ENCODE measurements around the gene PFKFB1. TPM values are rescaled to one million over a fixed set of nuclear protein-coding genes. Genes with fewer than 3 reads are reported as not detected.

Gene PFKFB1
- total RNA-seq, 1 donor from 2014 or later: 0.49 TPM

- Mint-ChIP-seq H3K27me3 (ENCODE audit: unreplicated experiment) (peaks cover 3% of the 10 kb centered on the region), H3K4me3 (ENCODE audit: unreplicated experiment) (no peak overlapping the region), H3K36me3 (ENCODE audit: low read depth, unreplicated experiment) (no peaks in the 10 kb centered on the region), H3K27ac (ENCODE audit: unreplicated experiment) (no peak overlapping the region), H3K9me3 (ENCODE audit: unreplicated experiment) (no peaks in the 10 kb centered on the region), H3K4me1 (ENCODE audit: unreplicated experiment) (no peaks in the 10 kb centered on the region)
- DNase-seq (ENCODE audit: low spot score): no peak
- TF ChIP-seq CTCF (IDR thresholded peaks at IDR 0.05; ENCODE audit: unreplicated experiment): no peak
Observed at GRCh38 chrX:54950730-54951375, 43.1 kb downstream of the PFKFB1 start.

GRCh38 chrX:54945224-54945623 is 48.8 kb downstream of the PFKFB1 start:
- H3K4me3 Mint-ChIP-seq (ENCODE audit: unreplicated experiment): no peak overlapping the region
- H3K9me3 Mint-ChIP-seq (ENCODE audit: unreplicated experiment): no peaks in the 10 kb centered on the region
- no peaks in the 10 kb centered on the region for H3K27me3 Mint-ChIP-seq (ENCODE audit: unreplicated experiment)
- H3K4me1 Mint-ChIP-seq (ENCODE audit: unreplicated experiment): no peaks in the 10 kb centered on the region
- TF ChIP-seq CTCF (IDR thresholded peaks at IDR 0.05; ENCODE audit: unreplicated experiment): no peak
- H3K36me3 Mint-ChIP-seq (ENCODE audit: low read depth, unreplicated experiment): no peaks in the 10 kb centered on the region
- DNase-seq (ENCODE audit: low spot score): no peak
- H3K27ac Mint-ChIP-seq (ENCODE audit: unreplicated experiment): no peak overlapping the region

- no peak overlapping the region for H3K4me3 Mint-ChIP-seq (ENCODE audit: unreplicated experiment)
- H3K9me3 Mint-ChIP-seq (ENCODE audit: unreplicated experiment): no peaks in the 10 kb centered on the region
- no peaks in the 10 kb centered on the region for H3K27me3 Mint-ChIP-seq (ENCODE audit: unreplicated experiment)
- no peaks in the 10 kb centered on the region for H3K36me3 Mint-ChIP-seq (ENCODE audit: low read depth, unreplicated experiment)
- DNase-seq (ENCODE audit: low spot score): no peak
- H3K27ac Mint-ChIP-seq (ENCODE audit: unreplicated experiment): no peak overlapping the region
- no peaks in the 10 kb centered on the region for H3K4me1 Mint-ChIP-seq (ENCODE audit: unreplicated experiment)
- TF ChIP-seq CTCF (IDR thresholded peaks at IDR 0.05; ENCODE audit: unreplicated experiment): no peak
Observed at GRCh38 chrX:54944816-54945215, 49.2 kb downstream of the PFKFB1 start.

- TF ChIP-seq CTCF (IDR thresholded peaks at IDR 0.05; ENCODE audit: unreplicated experiment): no peak
- H3K27ac Mint-ChIP-seq (ENCODE audit: unreplicated experiment): no peak overlapping the region
- no peak overlapping the region for H3K4me3 Mint-ChIP-seq (ENCODE audit: unreplicated experiment)
- H3K9me3 Mint-ChIP-seq (ENCODE audit: unreplicated experiment): no peaks in the 10 kb centered on the region
- no peaks in the 10 kb centered on the region for H3K27me3 Mint-ChIP-seq (ENCODE audit: unreplicated experiment)
- DNase-seq (ENCODE audit: low spot score): no peak
- no peaks in the 10 kb centered on the region for H3K4me1 Mint-ChIP-seq (ENCODE audit: unreplicated experiment)
- H3K36me3 Mint-ChIP-seq (ENCODE audit: low read depth, unreplicated experiment): no peaks in the 10 kb centered on the region
Observed at GRCh38 chrX:54937416-54937815, 56.6 kb downstream of the PFKFB1 start.

GRCh38 chrX:54935306-54935705 is 58.7 kb downstream of the PFKFB1 start:
- no peak for DNase-seq (ENCODE audit: low spot score)
- H3K4me1 Mint-ChIP-seq (ENCODE audit: unreplicated experiment): no peaks in the 10 kb centered on the region
- no peak overlapping the region for H3K27ac Mint-ChIP-seq (ENCODE audit: unreplicated experiment)
- no peak overlapping the region for H3K4me3 Mint-ChIP-seq (ENCODE audit: unreplicated experiment)
- peaks cover 3% of the 10 kb centered on the region for H3K27me3 Mint-ChIP-seq (ENCODE audit: unreplicated experiment)
- H3K36me3 Mint-ChIP-seq (ENCODE audit: low read depth, unreplicated experiment): peaks cover 8% of the 10 kb centered on the region
- H3K9me3 Mint-ChIP-seq (ENCODE audit: unreplicated experiment): no peaks in the 10 kb centered on the region
- no peak for TF ChIP-seq CTCF (IDR thresholded peaks at IDR 0.05; ENCODE audit: unreplicated experiment)

Measured in endothelial cell (in vitro differentiated cells).